AG04450 (cell line): Measurements from ENCODE around the gene LFNG. TPM values are rescaled to one million over a fixed set of nuclear protein-coding genes. Genes with fewer than 3 reads are reported as not detected.

ENCODE experiments used
- CTCF ChIA-PET: fragments of 300-600, 350-600 bp; formaldehyde crosslinking; extraction: SDS; loops from one replicate; lab custom pipeline; 2022; ENCODE audit warnings: antibody characterized with exemption, inconsistent platforms; lab: Charles Lee
- POLR2A ChIA-PET: fragments of 350-600 bp; formaldehyde crosslinking; extraction: SDS; loops from one replicate; lab custom pipeline; 2021; ENCODE audit warnings: antibody characterized with exemption, inconsistent platforms; lab: Yijun Ruan, JAX
- DNase-seq: peaks from one replicate; pipeline ENCODE4 v3.0.0-alpha.2; 2011; ENCODE audit warnings: low read depth, low spot score
- H3K27ac ChIP-seq: one replicate; pipeline ENCODE4 v1.5.1; 2012; ENCODE audit warnings: low read depth, low read length, control low read depth
- H3K27me3 ChIP-seq: one replicate; pipeline ENCODE4 v1.6.0; 2012; ENCODE audit warnings: low read length; ENCODE audit not compliant: control insufficient read depth, insufficient read depth
- H3K4me3 ChIP-seq: 2 replicates; pipeline ENCODE4 v1.5.1; 2011; ENCODE audit warnings: mild to moderate bottlenecking, low read depth, low read length, control low read depth
- H3K9me3 ChIP-seq: 2 replicates; pipeline ENCODE4 v1.5.1; 2012; ENCODE audit warnings: low read length; ENCODE audit not compliant: control insufficient read depth, insufficient read depth
- polyA plus RNA-seq: library from polyadenylated mRNA; depleted of rRNA; stranded (reverse); fragments of >200 nt; gene quantifications from 2 replicates; pipeline ENCODE4 v1.2.3, GENCODE V29; 2011; rRNA removed
- small RNA-seq: library from RNA; depleted of rRNA; stranded (forward); fragments of <200 nt; gene quantifications from one replicate; pipeline ENCODE3, GENCODE V24; 2012; ENCODE audit warnings: low read depth; ENCODE audit not compliant: insufficient read length
- TF ChIP-seq, protein P1 (sequence below): IDR thresholded peaks from 2 replicates; pipeline ENCODE4 v1.5.1; 2011; ENCODE audit warnings: low read depth, low read length, control low read depth, inconsistent platforms

LFNG gene
- polyA plus RNA-seq, 1 experiment = 1.6 TPM

GRCh38 chr7:2576742-2577491 lies 57.3 kb downstream of the LFNG start:
- CTCF ChIA-PET = no interaction called here
- Histone ChIP-seq H3K27ac (no peak overlapping the region), H3K9me3 (no peaks in the 10 kb centered on the region; the same call in 1 of the 2 replicates), H3K27me3 (no peaks in the 10 kb centered on the region), H3K4me3 (no peak overlapping the region)
- TF ChIP-seq, protein P1, sequence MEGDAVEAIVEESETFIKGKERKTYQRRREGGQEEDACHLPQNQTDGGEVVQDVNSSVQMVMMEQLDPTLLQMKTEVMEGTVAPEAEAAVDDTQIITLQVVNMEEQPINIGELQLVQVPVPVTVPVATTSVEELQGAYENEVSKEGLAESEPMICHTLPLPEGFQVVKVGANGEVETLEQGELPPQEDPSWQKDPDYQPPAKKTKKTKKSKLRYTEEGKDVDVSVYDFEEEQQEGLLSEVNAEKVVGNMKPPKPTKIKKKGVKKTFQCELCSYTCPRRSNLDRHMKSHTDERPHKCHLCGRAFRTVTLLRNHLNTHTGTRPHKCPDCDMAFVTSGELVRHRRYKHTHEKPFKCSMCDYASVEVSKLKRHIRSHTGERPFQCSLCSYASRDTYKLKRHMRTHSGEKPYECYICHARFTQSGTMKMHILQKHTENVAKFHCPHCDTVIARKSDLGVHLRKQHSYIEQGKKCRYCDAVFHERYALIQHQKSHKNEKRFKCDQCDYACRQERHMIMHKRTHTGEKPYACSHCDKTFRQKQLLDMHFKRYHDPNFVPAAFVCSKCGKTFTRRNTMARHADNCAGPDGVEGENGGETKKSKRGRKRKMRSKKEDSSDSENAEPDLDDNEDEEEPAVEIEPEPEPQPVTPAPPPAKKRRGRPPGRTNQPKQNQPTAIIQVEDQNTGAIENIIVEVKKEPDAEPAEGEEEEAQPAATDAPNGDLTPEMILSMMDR = no peak
- no peak for DNase-seq
- POLR2A ChIA-PET = no interaction called here

Small RNAs within 50 kb of the gene (small RNA-seq; reads per million reads assigned to genes)
- not detected for gene MIR4648

Other genes with a start within 250 kb of the LFNG start
- 40.2 and 53.0 TPM in 2 replicates for gene SNX8, start 205.3 kb upstream of the LFNG start, polyA plus RNA-seq
- gene EIF3B, start 164.9 kb upstream of the LFNG start, polyA plus RNA-seq = 101 and 110 TPM in 2 replicates
- gene CHST12, start 116.2 kb upstream of the LFNG start, polyA plus RNA-seq = 8.7 and 13.4 TPM in 2 replicates
- gene GRIFIN, start 43.4 kb upstream of the LFNG start, polyA plus RNA-seq = not detected in 2 replicates
- 6.2 and 9.8 TPM in 2 replicates for gene BRAT1, start 35.8 kb downstream of the LFNG start, polyA plus RNA-seq
- gene IQCE, start 39.2 kb downstream of the LFNG start, polyA plus RNA-seq = 6.8 and 8.9 TPM in 2 replicates
- gene TTYH3, start 112.2 kb downstream of the LFNG start, polyA plus RNA-seq = 30.8 and 50.7 TPM in 2 replicates
- gene AMZ1, start 168.4 kb downstream of the LFNG start, polyA plus RNA-seq = 0.43 and 0.67 TPM in 2 replicates